GM23338 (cell line): ENCODE measurements around the gene HTR1A. TPM values are rescaled to one million over a fixed set of nuclear protein-coding genes. Genes with fewer than 3 reads are reported as not detected.

Source experiments
- ATAC-seq: fragments of 200-7000 bp; cut with Tn5 transposase; 3 replicates; pipeline ENCODE4 v1.9.1; 2020
- DNase-seq: peaks from one replicate; pipeline ENCODE4 v3.0.0-alpha.2; 2015; ENCODE audit warnings: low spot score
- H2AFZ ChIP-seq: fragments of 200-600 bp; sonication (generic); 2 replicates; pipeline ENCODE4 v1.8.0; 2016; ENCODE audit warnings: antibody characterized with exemption, mild to moderate bottlenecking, moderate library complexity
- H3F3A ChIP-seq: fragments of 200-600 bp; sonication (generic); replicated peaks from 2 replicates; pipeline ENCODE4 v1.8.0; 2017; ENCODE audit warnings: antibody characterized with exemption, mixed run types, low read depth
- H3K27ac ChIP-seq: fragments of 200-600 bp; sonication (generic); 2 replicates; pipeline ENCODE4 v1.6.1; 2016; ENCODE audit warnings: low read depth
- H3K27me3 ChIP-seq: fragments of 200-600 bp; sonication (generic); 2 replicates; pipeline ENCODE4 v1.8.0; 2016; ENCODE audit warnings: mild to moderate bottlenecking, mixed run types, moderate library complexity; ENCODE audit not compliant: insufficient read depth
- H3K36me3 ChIP-seq: fragments of 200-600 bp; sonication (generic); 2 replicates; pipeline ENCODE4 v1.8.0; 2016; ENCODE audit warnings: mild to moderate bottlenecking; ENCODE audit not compliant: insufficient read depth
- H3K4me1 ChIP-seq: fragments of 200-600 bp; sonication (generic); 2 replicates; pipeline ENCODE4 v1.8.0; 2016; ENCODE audit warnings: mild to moderate bottlenecking, moderate library complexity; ENCODE audit not compliant: insufficient read depth
- H3K4me2 ChIP-seq: fragments of 200-600 bp; sonication (generic); 2 replicates; pipeline ENCODE4 v1.7.1; 2017; ENCODE audit warnings: mixed run types
- H3K4me3 ChIP-seq: fragments of 200-600 bp; sonication (generic); 2 replicates; pipeline ENCODE4 v1.6.1; 2016; ENCODE audit warnings: mixed run types
- H3K79me2 ChIP-seq: fragments of 200-600 bp; sonication (generic); replicated peaks from 2 replicates; pipeline ENCODE4 v1.8.0; 2017; ENCODE audit warnings: mild to moderate bottlenecking; ENCODE audit not compliant: insufficient read depth
- H3K9me2 ChIP-seq: fragments of 200-600 bp; sonication (generic); 2 replicates; pipeline ENCODE4 v1.8.0; 2017; ENCODE audit not compliant: insufficient read depth
- H4K20me1 ChIP-seq: fragments of 200-600 bp; sonication (generic); replicated peaks from 2 replicates; pipeline ENCODE4 v1.8.0; 2017; ENCODE audit warnings: mild to moderate bottlenecking; ENCODE audit not compliant: insufficient read depth
- H3K27ac Mint-ChIP-seq: 2 replicates; pipeline ENCODE4 v1.8.0; 2020; ENCODE audit warnings: inconsistent platforms, mild to moderate bottlenecking, moderate library complexity, mixed read lengths
- H3K27me3 Mint-ChIP-seq: 3 replicates; pipeline ENCODE4 v1.8.0; 2022; ENCODE audit warnings: low read depth, mild to moderate bottlenecking, moderate library complexity, mixed read lengths, inconsistent platforms; ENCODE audit not compliant: insufficient read depth, poor library complexity
- H3K36me3 Mint-ChIP-seq: 3 replicates; pipeline ENCODE4 v1.8.0; 2021; ENCODE audit warnings: low read depth, mild to moderate bottlenecking, inconsistent platforms, moderate library complexity, mixed read lengths
- H3K4me1 Mint-ChIP-seq: 3 replicates; pipeline ENCODE4 v1.8.0; 2020; ENCODE audit warnings: mild to moderate bottlenecking, inconsistent platforms, mixed read lengths
- H3K4me3 Mint-ChIP-seq: 3 replicates; pipeline ENCODE4 v1.8.0; 2021; ENCODE audit warnings: moderate library complexity, mild to moderate bottlenecking, inconsistent platforms, mixed read lengths
- H3K9me3 Mint-ChIP-seq: 3 replicates; pipeline ENCODE4 v1.8.0; 2020; ENCODE audit warnings: moderate library complexity, mild to moderate bottlenecking, inconsistent platforms, mixed read lengths
- CREB1 ChIP-seq: fragments of 250-450 bp; sonication (Bioruptor Pico); IDR thresholded peaks from 2 replicates; pipeline ENCODE4 v1.5.0; 2020; ENCODE audit warnings: low read depth, mild to moderate bottlenecking, moderate library complexity
- EZH2 ChIP-seq: fragments of 200-600 bp; sonication (generic); IDR thresholded peaks from one replicate; pipeline ENCODE4 v1.8.0; 2017; ENCODE audit warnings: antibody characterized with exemption, mild to moderate bottlenecking, low read depth; ENCODE audit not compliant: unreplicated experiment
- JUNB ChIP-seq: IDR thresholded peaks from one replicate; pipeline ENCODE4 v1.6.1; 2016; ENCODE audit warnings: antibody characterized with exemption; ENCODE audit not compliant: unreplicated experiment
- POLR2AphosphoS5 ChIP-seq: IDR thresholded peaks from 2 replicates; pipeline ENCODE4 v1.6.1; 2016; ENCODE audit warnings: antibody characterized with exemption, low read depth
- ZNF114 ChIP-seq: fragments of 250-450 bp; sonication (Bioruptor Pico); IDR thresholded peaks from 2 replicates; pipeline ENCODE4 v1.5.0; 2020; ENCODE audit warnings: mild to moderate bottlenecking, moderate library complexity
- ZNF331 ChIP-seq: fragments of 250-450 bp; sonication (Bioruptor Pico); IDR thresholded peaks from 2 replicates; pipeline ENCODE4 v1.5.0; 2020; ENCODE audit warnings: low read depth, mild to moderate bottlenecking, moderate library complexity
- polyA plus RNA-seq: library from polyadenylated mRNA; unstranded; fragments of >200 nt; fragmentation: Nextera tagmentation; extraction: Ambion mirVana; gene quantifications from 2 replicates; pipeline ENCODE4 v1.2.1, GENCODE V29; 2016
- total RNA-seq: library from RNA; depleted of rRNA; stranded (reverse); fragments of >200 nt; shearing (Covaris generic); gene quantifications from 2 replicates; pipeline ENCODE4 v1.2.3, GENCODE V29; 2014
- TF ChIP-seq, protein P1 (sequence below): fragments of 250-450 bp; sonication (Bioruptor Pico); IDR thresholded peaks from 2 replicates; pipeline ENCODE4 v1.5.0; 2020; ENCODE audit warnings: mild to moderate bottlenecking, moderate library complexity
- TF ChIP-seq, protein P2 (sequence below): IDR thresholded peaks from 2 replicates; pipeline ENCODE4 v1.6.1; 2016; ENCODE audit warnings: antibody characterized with exemption
- TF ChIP-seq, protein P3 (sequence below): IDR thresholded peaks from one replicate; pipeline ENCODE4 v1.6.1; 2018; ENCODE audit warnings: antibody characterized with exemption; ENCODE audit not compliant: unreplicated experiment

Gene HTR1A
- total and polyA plus RNA-seq, 2 experiments from 2014 or later: 1.1 to 2.3 TPM

DNA sequence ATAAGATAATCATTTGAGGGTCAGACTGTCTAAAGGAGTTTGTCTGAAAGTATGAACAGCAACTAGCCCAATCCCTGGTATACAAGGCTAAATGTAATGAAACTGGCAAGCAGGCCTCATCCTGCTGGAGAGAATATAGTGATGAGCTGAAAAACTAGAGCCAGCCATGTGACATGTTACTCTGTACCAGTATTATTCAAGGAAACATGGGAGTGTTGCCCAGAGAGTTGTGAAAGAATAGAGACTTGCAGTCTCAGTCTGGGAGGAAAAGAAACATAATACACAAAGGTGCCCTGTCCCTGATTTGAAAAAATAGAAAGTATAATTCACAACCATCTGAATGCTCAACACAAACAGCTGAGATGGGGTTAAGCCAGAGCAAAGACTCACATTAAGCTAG lies 37.9 kb upstream of the HTR1A start:
- no peak for DNase-seq
- no peaks in the 10 kb centered on the region for H3K27me3 ChIP-seq
- ATAC-seq: no peak
- Mint-ChIP-seq H3K4me1 (peaks cover 6% of the 10 kb centered on the region; the same call in 2 of the 3 replicates), H3K4me3 (no peak overlapping the region), H3K27ac (no peak overlapping the region), H3K27me3 (no peaks in the 10 kb centered on the region), H3K36me3 (no peaks in the 10 kb centered on the region), H3K9me3 (no peaks in the 10 kb centered on the region)
- no peaks in the 10 kb centered on the region for H3K9me2 ChIP-seq
- no peak overlapping the region for H3K27ac ChIP-seq
- H3K36me3 ChIP-seq: no peaks in the 10 kb centered on the region
- H3F3A ChIP-seq: no peaks in the 10 kb centered on the region
- no peak overlapping the region for H3K4me3 ChIP-seq
- H2AFZ ChIP-seq: no peak overlapping the region
- no peak overlapping the region for H3K4me2 ChIP-seq
- no peaks in the 10 kb centered on the region for H3K79me2 ChIP-seq
- H4K20me1 ChIP-seq: no peaks in the 10 kb centered on the region
- no peak for TF ChIP-seq CREB1 (CRISPR knock-in tag)
- TF ChIP-seq, protein P1, sequence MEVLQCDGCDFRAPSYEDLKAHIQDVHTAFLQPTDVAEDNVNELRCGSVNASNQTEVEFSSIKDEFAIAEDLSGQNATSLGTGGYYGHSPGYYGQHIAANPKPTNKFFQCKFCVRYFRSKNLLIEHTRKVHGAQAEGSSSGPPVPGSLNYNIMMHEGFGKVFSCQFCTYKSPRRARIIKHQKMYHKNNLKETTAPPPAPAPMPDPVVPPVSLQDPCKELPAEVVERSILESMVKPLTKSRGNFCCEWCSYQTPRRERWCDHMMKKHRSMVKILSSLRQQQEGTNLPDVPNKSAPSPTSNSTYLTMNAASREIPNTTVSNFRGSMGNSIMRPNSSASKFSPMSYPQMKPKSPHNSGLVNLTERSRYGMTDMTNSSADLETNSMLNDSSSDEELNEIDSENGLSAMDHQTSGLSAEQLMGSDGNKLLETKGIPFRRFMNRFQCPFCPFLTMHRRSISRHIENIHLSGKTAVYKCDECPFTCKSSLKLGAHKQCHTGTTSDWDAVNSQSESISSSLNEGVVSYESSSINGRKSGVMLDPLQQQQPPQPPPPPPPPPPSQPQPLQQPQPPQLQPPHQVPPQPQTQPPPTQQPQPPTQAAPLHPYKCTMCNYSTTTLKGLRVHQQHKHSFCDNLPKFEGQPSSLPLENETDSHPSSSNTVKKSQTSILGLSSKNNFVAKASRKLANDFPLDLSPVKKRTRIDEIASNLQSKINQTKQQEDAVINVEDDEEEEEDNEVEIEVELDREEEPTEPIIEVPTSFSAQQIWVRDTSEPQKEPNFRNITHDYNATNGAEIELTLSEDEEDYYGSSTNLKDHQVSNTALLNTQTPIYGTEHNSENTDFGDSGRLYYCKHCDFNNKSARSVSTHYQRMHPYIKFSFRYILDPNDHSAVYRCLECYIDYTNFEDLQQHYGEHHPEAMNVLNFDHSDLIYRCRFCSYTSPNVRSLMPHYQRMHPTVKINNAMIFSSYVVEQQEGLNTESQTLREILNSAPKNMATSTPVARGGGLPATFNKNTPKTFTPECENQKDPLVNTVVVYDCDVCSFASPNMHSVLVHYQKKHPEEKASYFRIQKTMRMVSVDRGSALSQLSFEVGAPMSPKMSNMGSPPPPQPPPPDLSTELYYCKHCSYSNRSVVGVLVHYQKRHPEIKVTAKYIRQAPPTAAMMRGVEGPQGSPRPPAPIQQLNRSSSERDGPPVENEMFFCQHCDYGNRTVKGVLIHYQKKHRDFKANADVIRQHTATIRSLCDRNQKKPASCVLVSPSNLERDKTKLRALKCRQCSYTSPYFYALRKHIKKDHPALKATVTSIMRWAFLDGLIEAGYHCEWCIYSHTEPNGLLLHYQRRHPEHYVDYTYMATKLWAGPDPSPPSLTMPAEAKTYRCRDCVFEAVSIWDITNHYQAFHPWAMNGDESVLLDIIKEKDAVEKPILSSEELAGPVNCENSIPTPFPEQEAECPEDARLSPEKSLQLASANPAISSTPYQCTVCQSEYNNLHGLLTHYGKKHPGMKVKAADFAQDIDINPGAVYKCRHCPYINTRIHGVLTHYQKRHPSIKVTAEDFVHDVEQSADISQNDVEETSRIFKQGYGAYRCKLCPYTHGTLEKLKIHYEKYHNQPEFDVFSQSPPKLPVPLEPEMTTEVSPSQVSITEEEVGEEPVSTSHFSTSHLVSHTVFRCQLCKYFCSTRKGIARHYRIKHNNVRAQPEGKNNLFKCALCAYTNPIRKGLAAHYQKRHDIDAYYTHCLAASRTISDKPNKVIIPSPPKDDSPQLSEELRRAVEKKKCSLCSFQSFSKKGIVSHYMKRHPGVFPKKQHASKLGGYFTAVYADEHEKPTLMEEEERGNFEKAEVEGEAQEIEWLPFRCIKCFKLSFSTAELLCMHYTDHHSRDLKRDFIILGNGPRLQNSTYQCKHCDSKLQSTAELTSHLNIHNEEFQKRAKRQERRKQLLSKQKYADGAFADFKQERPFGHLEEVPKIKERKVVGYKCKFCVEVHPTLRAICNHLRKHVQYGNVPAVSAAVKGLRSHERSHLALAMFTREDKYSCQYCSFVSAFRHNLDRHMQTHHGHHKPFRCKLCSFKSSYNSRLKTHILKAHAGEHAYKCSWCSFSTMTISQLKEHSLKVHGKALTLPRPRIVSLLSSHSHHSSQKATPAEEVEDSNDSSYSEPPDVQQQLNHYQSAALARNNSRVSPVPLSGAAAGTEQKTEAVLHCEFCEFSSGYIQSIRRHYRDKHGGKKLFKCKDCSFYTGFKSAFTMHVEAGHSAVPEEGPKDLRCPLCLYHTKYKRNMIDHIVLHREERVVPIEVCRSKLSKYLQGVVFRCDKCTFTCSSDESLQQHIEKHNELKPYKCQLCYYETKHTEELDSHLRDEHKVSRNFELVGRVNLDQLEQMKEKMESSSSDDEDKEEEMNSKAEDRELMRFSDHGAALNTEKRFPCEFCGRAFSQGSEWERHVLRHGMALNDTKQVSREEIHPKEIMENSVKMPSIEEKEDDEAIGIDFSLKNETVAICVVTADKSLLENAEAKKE (CRISPR knock-in tag): no peak
- no peak for TF ChIP-seq ZNF114 (CRISPR knock-in tag)
- TF ChIP-seq POLR2AphosphoS5: no peak
- TF ChIP-seq, protein P2, sequence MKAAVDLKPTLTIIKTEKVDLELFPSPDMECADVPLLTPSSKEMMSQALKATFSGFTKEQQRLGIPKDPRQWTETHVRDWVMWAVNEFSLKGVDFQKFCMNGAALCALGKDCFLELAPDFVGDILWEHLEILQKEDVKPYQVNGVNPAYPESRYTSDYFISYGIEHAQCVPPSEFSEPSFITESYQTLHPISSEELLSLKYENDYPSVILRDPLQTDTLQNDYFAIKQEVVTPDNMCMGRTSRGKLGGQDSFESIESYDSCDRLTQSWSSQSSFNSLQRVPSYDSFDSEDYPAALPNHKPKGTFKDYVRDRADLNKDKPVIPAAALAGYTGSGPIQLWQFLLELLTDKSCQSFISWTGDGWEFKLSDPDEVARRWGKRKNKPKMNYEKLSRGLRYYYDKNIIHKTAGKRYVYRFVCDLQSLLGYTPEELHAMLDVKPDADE: no peak
- no peak for TF ChIP-seq EZH2
- no peak for TF ChIP-seq ZNF331 (CRISPR knock-in tag)
- TF ChIP-seq JUNB: no peak
- TF ChIP-seq, protein P3, sequence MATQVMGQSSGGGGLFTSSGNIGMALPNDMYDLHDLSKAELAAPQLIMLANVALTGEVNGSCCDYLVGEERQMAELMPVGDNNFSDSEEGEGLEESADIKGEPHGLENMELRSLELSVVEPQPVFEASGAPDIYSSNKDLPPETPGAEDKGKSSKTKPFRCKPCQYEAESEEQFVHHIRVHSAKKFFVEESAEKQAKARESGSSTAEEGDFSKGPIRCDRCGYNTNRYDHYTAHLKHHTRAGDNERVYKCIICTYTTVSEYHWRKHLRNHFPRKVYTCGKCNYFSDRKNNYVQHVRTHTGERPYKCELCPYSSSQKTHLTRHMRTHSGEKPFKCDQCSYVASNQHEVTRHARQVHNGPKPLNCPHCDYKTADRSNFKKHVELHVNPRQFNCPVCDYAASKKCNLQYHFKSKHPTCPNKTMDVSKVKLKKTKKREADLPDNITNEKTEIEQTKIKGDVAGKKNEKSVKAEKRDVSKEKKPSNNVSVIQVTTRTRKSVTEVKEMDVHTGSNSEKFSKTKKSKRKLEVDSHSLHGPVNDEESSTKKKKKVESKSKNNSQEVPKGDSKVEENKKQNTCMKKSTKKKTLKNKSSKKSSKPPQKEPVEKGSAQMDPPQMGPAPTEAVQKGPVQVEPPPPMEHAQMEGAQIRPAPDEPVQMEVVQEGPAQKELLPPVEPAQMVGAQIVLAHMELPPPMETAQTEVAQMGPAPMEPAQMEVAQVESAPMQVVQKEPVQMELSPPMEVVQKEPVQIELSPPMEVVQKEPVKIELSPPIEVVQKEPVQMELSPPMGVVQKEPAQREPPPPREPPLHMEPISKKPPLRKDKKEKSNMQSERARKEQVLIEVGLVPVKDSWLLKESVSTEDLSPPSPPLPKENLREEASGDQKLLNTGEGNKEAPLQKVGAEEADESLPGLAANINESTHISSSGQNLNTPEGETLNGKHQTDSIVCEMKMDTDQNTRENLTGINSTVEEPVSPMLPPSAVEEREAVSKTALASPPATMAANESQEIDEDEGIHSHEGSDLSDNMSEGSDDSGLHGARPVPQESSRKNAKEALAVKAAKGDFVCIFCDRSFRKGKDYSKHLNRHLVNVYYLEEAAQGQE: no peak
- H3K4me1 ChIP-seq: no peaks in the 10 kb centered on the region
